Uterus (tissue), 4 donors: Measurements from ENCODE around the gene MRNIP. TPM values are rescaled to one million over a fixed set of nuclear protein-coding genes. Genes with fewer than 3 reads are reported as not detected.

Experiments
- DNase-seq, 2 donors: peaks; one replicate each; pipeline ENCODE4 v3.0.0-alpha.2; 2019 to 2020
- H3K27ac ChIP-seq, 2 donors: fragments of 200-600 bp; sonication (generic); 1 replicate in 1 of 2; 2 replicates in 1 of 2; pipeline ENCODE4 v1.5.1; 2016 to 2018
- H3K27me3 ChIP-seq, 2 donors: fragments of 200-600 bp; sonication (generic); one replicate each; pipeline ENCODE4 v1.5.1; 2018 to 2019; ENCODE audit warnings: control low read depth in 1 of 2
- H3K36me3 ChIP-seq, 2 donors: fragments of 200-600 bp; sonication (generic); one replicate each; pipeline ENCODE4 v1.5.1; 2019; ENCODE audit warnings: control low read depth in 1 of 2
- H3K4me1 ChIP-seq, 2 donors: fragments of 200-600 bp; sonication (generic); one replicate each; pipeline ENCODE4 v1.5.1; 2018 to 2019; ENCODE audit warnings: control low read depth in 1 of 2
- H3K4me3 ChIP-seq, 2 donors: fragments of 200-600 bp; sonication (generic); 1 replicate in 1 of 2; 2 replicates in 1 of 2; pipeline ENCODE4 v1.5.1; 2018 to 2019; ENCODE audit warnings: mild to moderate bottlenecking in 1 of 2
- H3K9me3 ChIP-seq, 2 donors: fragments of 200-600 bp; sonication (generic); one replicate each; pipeline ENCODE4 v1.5.1; 2019; ENCODE audit warnings: control low read depth in 1 of 2
- POLR2A ChIP-seq, 2 donors: fragments of 450-650 bp; IDR thresholded peaks; one replicate each; pipeline ENCODE4 v1.6.1; 2016; ENCODE audit warnings: antibody characterized with exemption in 2 of 2, mild to moderate bottlenecking in 1 of 2, moderate library complexity in 1 of 2
- intact Hi-C: fragments of 100-400 bp; cut with DNase I; formaldehyde crosslinking; loops from one replicate; pipeline ENCODE4 v1.15.1; 2023; ENCODE audit warnings: low total_unique reads
- total RNA-seq, 4 donors: library from RNA; depleted of rRNA in 3 of 4; stranded (reverse); fragments of >200 nt in 3 of 4; gene quantifications; one replicate each; pipeline versions ENCODE4 v1.1.0 to v1.2.4, GENCODE V29; 2014 to 2023
- TF ChIP-seq, protein P1 (sequence below), 4 experiments: fragments of 200-600 bp in 2 of 4; fragments of 450-650 bp in 2 of 4; sonication (generic) in 2 of 4; IDR thresholded peaks; one replicate each; pipeline ENCODE4 v1.5.1; 2016 to 2019; ENCODE audit warnings: antibody characterized with exemption in 4 of 4, mild to moderate bottlenecking in 2 of 4, moderate library complexity in 1 of 4
- donor health status: DM: yes; HTN: yes; CAD: no.

The MRNIP gene
- total RNA-seq, 4 donors from 2014 or later = 16.8 to 138 (median 61.6) TPM

DNA sequence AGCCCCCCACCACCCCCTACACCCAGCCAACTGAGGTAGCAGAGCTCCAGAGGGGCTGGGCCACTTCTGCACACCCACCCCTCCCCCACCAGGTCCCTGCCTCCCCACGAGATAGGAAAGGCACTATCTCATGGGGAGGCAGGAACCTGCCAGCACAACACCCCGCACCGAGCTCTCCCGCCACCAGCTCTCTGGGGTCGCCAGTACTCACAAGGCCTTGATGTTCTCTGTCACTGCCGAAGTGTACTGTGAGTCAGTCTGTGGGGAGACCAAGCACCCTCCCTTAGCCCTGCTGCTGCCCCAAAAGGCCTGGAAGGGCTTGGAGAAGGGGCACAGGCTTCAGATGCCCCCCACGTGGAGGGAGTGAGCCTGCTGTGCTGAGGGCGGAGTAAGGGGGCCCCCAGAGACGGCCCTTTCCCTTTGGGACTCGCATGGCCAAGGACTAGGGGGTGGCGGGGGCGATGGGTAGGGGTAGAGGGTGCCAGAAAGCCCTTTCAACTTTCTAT is 57.9 kb downstream of the MRNIP start:
- no peaks in the 10 kb centered on the region for H3K9me3 ChIP-seq
- H3K27ac ChIP-seq = no peak overlapping the region
- H3K36me3 ChIP-seq = no peaks in the 10 kb centered on the region
- H3K4me1 ChIP-seq = peaks cover 0 to 6% of the 10 kb centered on the region in 2 donors
- no peaks in the 10 kb centered on the region for H3K27me3 ChIP-seq
- intact Hi-C loops = no loop called here
- TF ChIP-seq, protein P1, sequence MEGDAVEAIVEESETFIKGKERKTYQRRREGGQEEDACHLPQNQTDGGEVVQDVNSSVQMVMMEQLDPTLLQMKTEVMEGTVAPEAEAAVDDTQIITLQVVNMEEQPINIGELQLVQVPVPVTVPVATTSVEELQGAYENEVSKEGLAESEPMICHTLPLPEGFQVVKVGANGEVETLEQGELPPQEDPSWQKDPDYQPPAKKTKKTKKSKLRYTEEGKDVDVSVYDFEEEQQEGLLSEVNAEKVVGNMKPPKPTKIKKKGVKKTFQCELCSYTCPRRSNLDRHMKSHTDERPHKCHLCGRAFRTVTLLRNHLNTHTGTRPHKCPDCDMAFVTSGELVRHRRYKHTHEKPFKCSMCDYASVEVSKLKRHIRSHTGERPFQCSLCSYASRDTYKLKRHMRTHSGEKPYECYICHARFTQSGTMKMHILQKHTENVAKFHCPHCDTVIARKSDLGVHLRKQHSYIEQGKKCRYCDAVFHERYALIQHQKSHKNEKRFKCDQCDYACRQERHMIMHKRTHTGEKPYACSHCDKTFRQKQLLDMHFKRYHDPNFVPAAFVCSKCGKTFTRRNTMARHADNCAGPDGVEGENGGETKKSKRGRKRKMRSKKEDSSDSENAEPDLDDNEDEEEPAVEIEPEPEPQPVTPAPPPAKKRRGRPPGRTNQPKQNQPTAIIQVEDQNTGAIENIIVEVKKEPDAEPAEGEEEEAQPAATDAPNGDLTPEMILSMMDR (IDR thresholded peaks at IDR 0.05) = no peak
- TF ChIP-seq POLR2A (IDR thresholded peaks at IDR 0.05) = no peak
- no peak overlapping the region for H3K4me3 ChIP-seq
- peak in 1 of 2 donors; percentile 17 for DNase-seq

DNA sequence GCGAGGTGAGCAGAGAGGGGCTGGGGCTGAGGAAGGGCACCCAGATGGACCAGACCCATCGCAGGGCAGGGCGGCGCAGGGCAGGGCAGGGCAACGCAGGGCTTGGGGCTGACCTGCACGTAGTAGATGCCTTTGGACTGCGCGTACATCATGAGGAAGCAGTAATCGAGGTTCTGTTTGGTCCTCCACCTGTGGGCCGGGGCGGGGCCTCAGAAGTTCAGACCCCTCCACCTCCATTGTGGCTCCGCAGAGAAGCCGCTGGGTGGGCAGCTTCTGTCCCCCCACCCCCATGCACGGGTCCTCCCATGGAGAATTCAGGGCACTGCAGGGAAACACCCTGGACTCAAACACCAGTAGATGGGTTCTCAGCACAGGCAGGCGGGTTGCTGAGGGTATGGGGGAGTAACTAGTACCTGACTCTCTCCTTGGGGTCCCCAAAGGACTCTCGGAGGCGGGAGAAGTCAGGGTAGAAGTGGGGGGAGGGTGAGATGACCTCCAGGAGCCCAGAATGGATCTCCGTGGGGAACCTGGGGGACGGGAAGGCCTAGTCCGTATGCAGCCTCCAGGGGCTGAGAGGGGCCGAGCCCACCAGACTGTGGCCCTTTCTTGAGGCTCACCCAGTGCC is 58.4 kb downstream of the MRNIP start:
- intact Hi-C loops = no loop called here
- Histone ChIP-seq H3K4me1 (peaks cover 0 to 12% of the 10 kb centered on the region in 2 donors), H3K27me3 (no peaks in the 10 kb centered on the region), H3K9me3 (no peaks in the 10 kb centered on the region), H3K4me3 (no peak overlapping the region), H3K27ac (no peak overlapping the region), H3K36me3 (no peaks in the 10 kb centered on the region)
- TF ChIP-seq POLR2A (IDR thresholded peaks at IDR 0.05) = no peak
- DNase-seq = no peak

DNA sequence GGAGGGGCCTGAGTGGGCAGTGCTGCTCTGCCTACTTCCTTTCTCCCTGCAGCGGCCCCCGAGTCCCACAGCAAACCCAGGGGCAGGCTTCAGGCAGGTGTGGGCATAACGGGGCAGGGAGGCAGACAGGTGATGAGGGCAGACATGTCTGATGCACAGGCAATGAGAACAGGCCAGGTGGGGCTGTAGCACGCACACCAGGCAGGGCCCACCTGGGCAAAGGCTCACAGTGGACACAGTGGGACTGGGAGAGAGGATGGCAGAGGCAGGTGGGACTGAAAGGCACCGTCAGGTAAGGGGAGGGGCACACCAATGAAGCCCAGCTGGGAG is 59.0 kb downstream of the MRNIP start:
- H3K27me3 ChIP-seq = no peaks in the 10 kb centered on the region
- TF ChIP-seq, protein P1 (IDR thresholded peaks at IDR 0.05) = no peak
- TF ChIP-seq POLR2A (IDR thresholded peaks at IDR 0.05) = no peak
- no peak overlapping the region for H3K27ac ChIP-seq
- H3K36me3 ChIP-seq = no peaks in the 10 kb centered on the region
- DNase-seq = no peak
- H3K4me1 ChIP-seq = peaks cover 0 to 11% of the 10 kb centered on the region in 2 donors
- H3K4me3 ChIP-seq = no peak overlapping the region
- intact Hi-C loops = no loop called here
- H3K9me3 ChIP-seq = no peaks in the 10 kb centered on the region

DNA sequence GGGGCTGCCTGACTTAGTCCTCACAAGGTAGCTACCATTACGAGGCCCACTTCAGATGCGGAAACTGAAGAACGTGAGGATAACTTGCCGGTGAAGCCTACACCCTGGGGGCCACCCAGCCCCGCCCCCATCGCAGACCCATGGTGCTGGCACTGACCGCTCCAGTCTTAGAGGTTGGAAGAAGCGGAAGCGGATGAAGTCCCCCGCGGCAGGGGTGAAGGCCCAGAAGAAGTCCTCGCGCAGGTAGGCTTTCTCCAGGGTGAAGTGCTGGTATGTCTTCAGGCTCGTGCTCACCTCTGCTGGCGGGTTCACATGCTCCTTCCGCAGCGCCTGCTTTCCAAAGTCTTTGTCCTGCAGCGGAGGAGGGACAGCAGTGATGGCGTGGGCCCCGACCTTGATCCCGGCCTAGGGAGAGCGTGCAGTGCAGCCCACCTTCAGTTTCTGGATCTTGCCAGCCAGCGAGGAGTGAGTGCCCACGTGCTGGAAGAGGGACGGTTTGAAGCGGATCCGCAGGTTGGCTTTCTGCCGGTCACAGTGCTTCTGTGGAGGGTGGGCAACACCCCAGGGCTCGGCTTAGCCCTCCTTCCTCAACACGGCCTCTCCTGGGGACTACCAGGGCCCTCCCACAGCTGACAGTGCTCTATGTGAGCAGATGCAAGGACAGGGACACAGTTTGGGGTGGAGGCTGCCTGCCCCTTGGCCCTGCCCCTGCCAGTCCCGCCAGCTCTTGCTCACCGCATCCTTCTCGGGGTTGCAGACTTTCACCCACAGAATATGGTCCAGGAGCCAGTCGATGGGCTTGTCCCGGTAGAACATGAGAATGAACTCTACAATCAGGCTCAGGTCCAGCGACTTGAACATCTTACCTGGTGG is 59.6 kb downstream of the MRNIP start:
- no peak overlapping the region for H3K4me3 ChIP-seq
- no peaks in the 10 kb centered on the region for H3K36me3 ChIP-seq
- intact Hi-C loops = no loop called here
- H3K4me1 ChIP-seq = peaks cover 0 to 9% of the 10 kb centered on the region in 2 donors
- H3K27me3 ChIP-seq = no peaks in the 10 kb centered on the region
- no peak for DNase-seq
- TF ChIP-seq POLR2A (IDR thresholded peaks at IDR 0.05) = no peak
- TF ChIP-seq, protein P1 (IDR thresholded peaks at IDR 0.05) = no peak
- H3K27ac ChIP-seq = no peak overlapping the region
- H3K9me3 ChIP-seq = no peaks in the 10 kb centered on the region

DNA sequence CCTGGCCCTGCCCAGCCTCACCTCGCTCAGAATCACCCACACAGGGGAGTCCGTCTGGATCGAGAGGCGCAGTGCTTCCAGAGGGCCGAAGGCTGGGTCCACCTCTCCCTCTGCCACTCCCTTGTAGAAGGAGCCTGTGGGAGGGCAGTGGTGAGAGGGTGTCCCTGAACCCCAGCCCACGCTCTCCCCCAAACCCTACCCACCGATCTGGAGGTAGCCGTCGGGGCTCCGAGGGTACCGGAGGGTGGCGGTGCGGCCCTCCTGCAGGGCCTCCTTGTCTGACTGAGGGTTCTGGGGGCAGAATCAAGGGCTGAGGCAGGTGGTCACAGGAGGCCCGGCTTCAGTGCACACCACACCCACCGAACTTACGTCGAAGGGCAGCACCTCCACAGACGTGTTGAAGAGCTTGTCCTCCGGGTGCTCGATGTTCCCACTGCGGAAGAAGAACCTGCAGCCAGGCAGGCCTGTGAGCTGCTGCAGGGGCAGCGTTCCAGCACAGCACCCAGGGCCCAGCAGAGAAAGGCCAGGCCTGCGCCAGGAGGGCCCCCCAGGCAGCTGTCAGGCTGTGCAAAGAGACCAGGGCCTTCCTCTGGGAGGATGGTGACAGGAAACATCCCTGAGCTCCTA is 60.4 kb downstream of the MRNIP start:
- Histone ChIP-seq H3K9me3 (no peaks in the 10 kb centered on the region), H3K4me3 (no peak overlapping the region), H3K27ac (no peak overlapping the region), H3K4me1 (peaks cover 0 to 9% of the 10 kb centered on the region in 2 donors), H3K27me3 (no peaks in the 10 kb centered on the region), H3K36me3 (no peaks in the 10 kb centered on the region)
- no peak for DNase-seq
- intact Hi-C loops = no loop called here
- TF ChIP-seq, protein P1 (IDR thresholded peaks at IDR 0.05) = no peak
- no peak for TF ChIP-seq POLR2A (IDR thresholded peaks at IDR 0.05)
